Keratinocyte (primary cell): ENCODE measurements around the gene PTCRA. TPM values are rescaled to one million over a fixed set of nuclear protein-coding genes. Genes with fewer than 3 reads are reported as not detected.

Experiments used
- DNase-seq: peaks from one replicate; pipeline ENCODE4 v3.0.0-alpha.2; 2011; ENCODE audit warnings: low read depth, missing footprints, low spot score
- FAIRE-seq: peaks from 2 replicates; lab custom pipeline; 2011; peaks lifted over from hg19 to GRCh38; lab: Jason Lieb, UNC
- H2AFZ ChIP-seq: 2 replicates; pipeline ENCODE4 v1.6.0; 2012; ENCODE audit warnings: low read length, control low read depth, inconsistent platforms; ENCODE audit not compliant: control insufficient read depth
- H3K27ac ChIP-seq: 2 replicates; pipeline ENCODE4 v1.5.1; 2011; ENCODE audit warnings: low read length; ENCODE audit not compliant: control insufficient read depth, insufficient read depth
- H3K27me3 ChIP-seq: 3 replicates; pipeline ENCODE4 v1.6.0; 2011; ENCODE audit warnings: low read length; ENCODE audit not compliant: control insufficient read depth, insufficient read depth; ENCODE audit errors: extremely low read depth
- H3K36me3 ChIP-seq, 2 experiments: 2 replicates in 1 of 2; 3 replicates in 1 of 2; pipeline ENCODE4 v1.5.1; 2011; ENCODE audit warnings: low read length in 2 of 2, mild to moderate bottlenecking in 1 of 2; ENCODE audit not compliant: control insufficient read depth in 2 of 2, insufficient read depth in 2 of 2; ENCODE audit errors: extremely low read depth in 1 of 2
- H3K4me1 ChIP-seq: 3 replicates; pipeline ENCODE4 v1.5.1; 2011; ENCODE audit warnings: low read length; ENCODE audit not compliant: control insufficient read depth, insufficient read depth; ENCODE audit errors: extremely low read depth
- H3K4me2 ChIP-seq: 3 replicates; pipeline ENCODE4 v1.6.0; 2011; ENCODE audit warnings: low read depth, low read length; ENCODE audit not compliant: control insufficient read depth, insufficient read depth; ENCODE audit errors: extremely low read depth
- H3K4me3 ChIP-seq, 3 experiments: fragments of 200-600 bp in 1 of 3; sonication (generic) in 1 of 3; 2 replicates in 2 of 3; 3 replicates in 1 of 3; pipeline ENCODE4 v1.5.1; 2011 to 2016; ENCODE audit warnings: low read length in 3 of 3, mild to moderate bottlenecking in 3 of 3, control low read depth in 2 of 3, inconsistent platforms in 1 of 3, low read depth in 1 of 3, mixed read lengths in 1 of 3, mixed run types in 1 of 3, moderate library complexity in 1 of 3; ENCODE audit not compliant: control insufficient read depth in 2 of 3, insufficient read depth in 2 of 3; ENCODE audit errors: extremely low read depth in 1 of 3
- H3K79me2 ChIP-seq: 2 replicates; pipeline ENCODE4 v1.6.0; 2012; ENCODE audit warnings: low read length; ENCODE audit not compliant: control insufficient read depth, insufficient read depth
- H3K9ac ChIP-seq: 3 replicates; pipeline ENCODE4 v1.6.0; 2011; ENCODE audit warnings: low read length; ENCODE audit not compliant: control insufficient read depth, insufficient read depth; ENCODE audit errors: extremely low read depth
- H3K9me1 ChIP-seq: 3 replicates; pipeline ENCODE4 v1.6.0; 2011; ENCODE audit warnings: low read length; ENCODE audit not compliant: control insufficient read depth, insufficient read depth; ENCODE audit errors: extremely low read depth
- H3K9me3 ChIP-seq: 2 replicates; pipeline ENCODE4 v1.5.1; 2012; ENCODE audit warnings: low read depth, low read length; ENCODE audit not compliant: control insufficient read depth
- H4K20me1 ChIP-seq: 3 replicates; pipeline ENCODE4 v1.6.0; 2011; ENCODE audit warnings: low read length; ENCODE audit not compliant: control insufficient read depth, insufficient read depth; ENCODE audit errors: extremely low read depth
- EZH2 ChIP-seq: IDR thresholded peaks from one replicate; pipeline ENCODE4 v1.6.1; 2012; ENCODE audit warnings: inconsistent platforms, mild to moderate bottlenecking, low read length, moderate library complexity
- dilution Hi-C: fragments of 300-500 bp; cut with MboI; formaldehyde crosslinking; loops from one replicate; pipeline ENCODE4 v1.7.0; 2020; ENCODE audit warnings: low sequenced_read_pairs; ENCODE audit not compliant: extremely low pct_ligation_motif_present
- polyA plus RNA-seq, 5 experiments: library from polyadenylated mRNA; depleted of rRNA in 3 of 5; stranded (reverse) in 3 of 5; stranded (forward) in 1 of 5; unstranded in 1 of 5; fragments of >200 nt; gene quantifications; 1 replicate in 1 of 5; 2 replicates in 3 of 5; 3 replicates in 1 of 5; pipeline versions ENCODE4 v1.2.1 to v1.2.3, GENCODE V29; 2011 to 2012; ENCODE audit warnings: missing spikeins in 2 of 5, low read depth in 1 of 5, low replicate concordance in 1 of 5
- TF ChIP-seq, protein P1 (sequence below), 3 experiments: IDR thresholded peaks in 1 of 3; conservative IDR thresholded peaks in 1 of 3; optimal IDR thresholded peaks in 1 of 3; 2 replicates in 2 of 3; 3 replicates in 1 of 3; pipeline versions ENCODE3 to v1.5.1; 2011; ENCODE audit warnings: low read length in 3 of 3, mild to moderate bottlenecking in 3 of 3, moderate library complexity in 2 of 3, control low read depth in 1 of 3, inconsistent platforms in 1 of 3; ENCODE audit not compliant: insufficient read depth in 2 of 3; ENCODE audit errors: extremely low read depth in 1 of 3

The PTCRA gene
- polyA plus RNA-seq, 1 donor (not counting 4 experiments of a cell fraction or from before 2014, with no cell fraction given): not detected

DNA sequence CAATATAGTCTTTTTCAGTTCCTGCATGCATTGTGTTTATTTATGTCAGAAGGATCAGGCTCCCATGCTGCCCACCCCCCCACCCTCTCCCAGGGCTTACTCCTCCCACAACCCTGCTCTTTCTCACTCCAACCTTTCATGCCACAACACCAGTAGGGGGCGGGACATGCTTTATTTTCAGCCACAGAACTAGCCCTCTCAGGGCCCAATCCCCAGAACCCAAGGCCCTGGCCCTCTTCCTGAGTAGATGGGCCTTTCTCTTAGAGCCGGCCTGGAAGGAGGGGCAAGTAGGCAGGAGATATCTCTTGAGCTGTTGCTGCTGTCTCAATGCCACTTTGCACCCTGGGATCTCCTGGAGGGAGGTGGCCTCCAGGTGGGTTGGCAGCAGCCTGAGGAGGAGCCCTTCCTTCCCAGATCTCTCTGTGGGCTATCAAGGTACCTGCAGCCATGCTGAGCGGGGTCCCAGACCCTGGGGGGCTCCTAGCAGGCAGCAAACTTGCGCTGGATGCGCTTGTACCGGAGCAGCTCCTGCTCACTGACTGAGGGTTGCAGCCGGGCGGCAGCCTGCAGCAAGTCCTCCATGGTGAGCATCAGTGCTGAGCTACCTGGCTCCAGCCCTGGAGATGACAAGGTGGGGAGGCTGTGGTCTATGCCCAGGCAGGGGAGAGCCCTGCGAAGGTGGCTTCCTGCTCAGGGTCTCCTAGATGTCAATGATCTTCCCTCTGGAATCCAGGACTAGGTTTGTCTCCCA is 48.2 kb downstream of the PTCRA start:
- TF ChIP-seq, protein P1, sequence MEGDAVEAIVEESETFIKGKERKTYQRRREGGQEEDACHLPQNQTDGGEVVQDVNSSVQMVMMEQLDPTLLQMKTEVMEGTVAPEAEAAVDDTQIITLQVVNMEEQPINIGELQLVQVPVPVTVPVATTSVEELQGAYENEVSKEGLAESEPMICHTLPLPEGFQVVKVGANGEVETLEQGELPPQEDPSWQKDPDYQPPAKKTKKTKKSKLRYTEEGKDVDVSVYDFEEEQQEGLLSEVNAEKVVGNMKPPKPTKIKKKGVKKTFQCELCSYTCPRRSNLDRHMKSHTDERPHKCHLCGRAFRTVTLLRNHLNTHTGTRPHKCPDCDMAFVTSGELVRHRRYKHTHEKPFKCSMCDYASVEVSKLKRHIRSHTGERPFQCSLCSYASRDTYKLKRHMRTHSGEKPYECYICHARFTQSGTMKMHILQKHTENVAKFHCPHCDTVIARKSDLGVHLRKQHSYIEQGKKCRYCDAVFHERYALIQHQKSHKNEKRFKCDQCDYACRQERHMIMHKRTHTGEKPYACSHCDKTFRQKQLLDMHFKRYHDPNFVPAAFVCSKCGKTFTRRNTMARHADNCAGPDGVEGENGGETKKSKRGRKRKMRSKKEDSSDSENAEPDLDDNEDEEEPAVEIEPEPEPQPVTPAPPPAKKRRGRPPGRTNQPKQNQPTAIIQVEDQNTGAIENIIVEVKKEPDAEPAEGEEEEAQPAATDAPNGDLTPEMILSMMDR (optimal IDR thresholded peaks at IDR 0.05 in 1 of 3, IDR thresholded peaks at IDR 0.05 in 1 of 3, conservative IDR thresholded peaks at IDR 0.05 in 1 of 3; ENCODE audit: extremely low read depth in 1 of 3, insufficient read depth in 2 of 3, low read length in 3 of 3): peak; percentile 39 to 65 (median 46)
- TF ChIP-seq EZH2: no peak
- peaks cover 11 to 24% of the 10 kb centered on the region in 2 experiments for H3K36me3 ChIP-seq
- no peak overlapping the region for H3K27ac ChIP-seq
- H3K9me3 ChIP-seq: no peaks in the 10 kb centered on the region
- no peak overlapping the region for H3K9ac ChIP-seq
- DNase-seq: no peak
- H3K4me2 ChIP-seq: no peak overlapping the region
- H2AFZ ChIP-seq: no peak overlapping the region
- no peaks in the 10 kb centered on the region for H3K79me2 ChIP-seq
- no peaks in the 10 kb centered on the region for H4K20me1 ChIP-seq
- H3K27me3 ChIP-seq: no peaks in the 10 kb centered on the region
- H3K9me1 ChIP-seq: no peaks in the 10 kb centered on the region
- H3K4me3 ChIP-seq: no peak overlapping the region
- no peak for FAIRE-seq
- peaks cover 9% of the 10 kb centered on the region for H3K4me1 ChIP-seq
- dilution Hi-C loops: no loop called here

DNA sequence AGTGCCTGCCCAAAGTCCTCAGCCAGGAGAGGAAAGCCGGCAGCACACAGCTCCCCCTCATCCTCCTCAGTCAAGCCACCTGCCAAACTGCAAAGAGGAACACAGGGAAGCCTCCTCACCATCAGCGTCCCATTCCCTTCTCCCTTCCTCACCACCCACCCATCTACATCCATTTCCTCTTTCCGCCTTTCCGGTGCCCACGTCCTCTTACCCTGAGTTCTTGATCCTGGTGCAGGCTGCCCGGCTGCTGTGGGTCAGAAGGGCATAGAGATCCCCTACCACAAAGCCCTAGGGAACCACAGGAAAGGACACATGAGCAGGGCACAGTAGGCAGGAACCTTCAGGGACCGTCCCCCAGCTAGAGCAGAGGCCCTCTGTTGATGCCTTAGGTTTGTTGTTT is 50.7 kb downstream of the PTCRA start:
- dilution Hi-C loops: no loop called here
- no peak overlapping the region for H2AFZ ChIP-seq
- no peak overlapping the region for H3K4me3 ChIP-seq
- H3K27me3 ChIP-seq: no peaks in the 10 kb centered on the region
- no peaks in the 10 kb centered on the region for H4K20me1 ChIP-seq
- no peak for FAIRE-seq
- TF ChIP-seq, protein P1 (optimal IDR thresholded peaks at IDR 0.05 in 1 of 3, IDR thresholded peaks at IDR 0.05 in 1 of 3, conservative IDR thresholded peaks at IDR 0.05 in 1 of 3; ENCODE audit: extremely low read depth in 1 of 3, insufficient read depth in 2 of 3, low read length in 3 of 3): no peak
- TF ChIP-seq EZH2: no peak
- H3K4me1 ChIP-seq: peaks cover 6% of the 10 kb centered on the region
- DNase-seq: no peak
- H3K27ac ChIP-seq: no peak overlapping the region
- no peaks in the 10 kb centered on the region for H3K79me2 ChIP-seq
- H3K9me3 ChIP-seq: no peaks in the 10 kb centered on the region
- H3K4me2 ChIP-seq: no peak overlapping the region
- H3K9ac ChIP-seq: no peak overlapping the region
- no peaks in the 10 kb centered on the region for H3K9me1 ChIP-seq
- H3K36me3 ChIP-seq: peaks cover 11 to 26% of the 10 kb centered on the region in 2 experiments
